Caco-2 (cell line): Measurements from ENCODE around the gene CST6. TPM values are rescaled to one million over a fixed set of nuclear protein-coding genes. Genes with fewer than 3 reads are reported as not detected.

Experiments used
- BruUV-seq: library from RNA; stranded (reverse); fragments of 400-500 nt; replicated peaks from 2 replicates; lab custom pipeline; 2021; lab: Mats Ljungman, UMichigan
- CTCF ChIA-PET: fragments of 300-600 bp; sonication (Branson Sonifier 250); formaldehyde crosslinking; loops from one replicate; lab custom pipeline; 2022; ENCODE audit warnings: antibody characterized with exemption; lab: Charles Lee
- POLR2A ChIA-PET: fragments of 300-600 bp; sonication (Branson Sonifier 250); formaldehyde crosslinking; loops from one replicate; lab custom pipeline; 2022; ENCODE audit warnings: antibody characterized with exemption; lab: Charles Lee
- DNase-seq, 2 experiments: peaks; one replicate each; pipeline versions ENCODE4 v3.0.0 to v3.0.0-alpha.2; 2020 to 2022
- H3K27me3 ChIP-seq: replicated peaks from 2 replicates; pipeline ENCODE4 v1.6.0; 2011; ENCODE audit warnings: low read length; ENCODE audit not compliant: control insufficient read depth, insufficient read depth
- H3K36me3 ChIP-seq: 2 replicates; pipeline ENCODE4 v1.5.1; 2011; ENCODE audit warnings: low read length; ENCODE audit not compliant: control insufficient read depth, insufficient read depth
- H3K4me1 ChIP-seq: fragments of 250-450 bp; sonication (Bioruptor Pico); 2 replicates; pipeline ENCODE4 v1.5.1; 2020; ENCODE audit warnings: mild to moderate bottlenecking
- H3K4me3 ChIP-seq: 2 replicates; pipeline ENCODE4 v1.5.1; 2011; ENCODE audit warnings: low read depth, mild to moderate bottlenecking, control low read depth, low read length
- H3K9me3 ChIP-seq: fragments of 250-450 bp; sonication (Bioruptor Pico); 2 replicates; pipeline ENCODE4 v1.5.1; 2020; ENCODE audit warnings: mild to moderate bottlenecking, moderate library complexity
- H3K27ac Mint-ChIP-seq: one replicate; pipeline ENCODE4 v1.8.0; 2022; ENCODE audit warnings: mixed read lengths; ENCODE audit not compliant: unreplicated experiment
- H3K27me3 Mint-ChIP-seq: one replicate; pipeline ENCODE4 v1.8.0; 2022; ENCODE audit warnings: mixed read lengths; ENCODE audit not compliant: insufficient read depth, unreplicated experiment
- H3K36me3 Mint-ChIP-seq: one replicate; pipeline ENCODE4 v1.8.0; 2022; ENCODE audit warnings: mild to moderate bottlenecking, mixed read lengths; ENCODE audit not compliant: insufficient read depth, unreplicated experiment
- H3K4me1 Mint-ChIP-seq: one replicate; pipeline ENCODE4 v1.8.0; 2022; ENCODE audit warnings: low read depth, mixed read lengths; ENCODE audit not compliant: unreplicated experiment
- H3K4me3 Mint-ChIP-seq: one replicate; pipeline ENCODE4 v1.8.0; 2022; ENCODE audit warnings: mild to moderate bottlenecking, moderate library complexity, mixed read lengths; ENCODE audit not compliant: unreplicated experiment
- H3K9me3 Mint-ChIP-seq: one replicate; pipeline ENCODE4 v1.8.0; 2022; ENCODE audit warnings: mixed read lengths; ENCODE audit not compliant: unreplicated experiment
- CTCF ChIP-seq, 2 experiments: fragments of 200-600 bp in 1 of 2; IDR thresholded peaks; 1 replicate in 1 of 2; 2 replicates in 1 of 2; pipeline versions ENCODE4 v1.5.1 to v1.8.0; 2011 to 2022; ENCODE audit warnings: antibody characterized with exemption in 1 of 2, control low read depth in 1 of 2, inconsistent platforms in 1 of 2, low read depth in 1 of 2, low read length in 1 of 2, mild to moderate bottlenecking in 1 of 2, moderate library complexity in 1 of 2; ENCODE audit not compliant: insufficient read depth in 1 of 2, severe bottlenecking in 1 of 2, unreplicated experiment in 1 of 2
- intact Hi-C: fragments of 100-400 bp; cut with micrococcal nuclease; formaldehyde crosslinking; loops from one replicate; pipeline ENCODE4 v1.10.0; 2022; ENCODE audit not compliant: unreplicated experiment
- total RNA-seq: library from RNA; stranded (reverse); gene quantifications from 2 replicates; pipeline ENCODE4 v1.2.3, GENCODE V29; 2022

Gene CST6
- total RNA-seq, 1 experiment from 2014 or later, result not detected

GRCh38 chr11:66056501-66056900 lies 44.7 kb downstream of the CST6 start:
- Histone ChIP-seq H3K4me1 (peaks cover 3% of the 10 kb centered on the region; the same call in 1 of the 2 replicates), H3K4me3 (no peak overlapping the region), H3K9me3 (no peaks in the 10 kb centered on the region), H3K36me3 (peaks cover 18% of the 10 kb centered on the region), H3K27me3 (no peaks in the 10 kb centered on the region)
- Mint-ChIP-seq H3K4me1 (peaks cover 7% of the 10 kb centered on the region), H3K27ac (no peak overlapping the region), H3K36me3 (peaks cover 89% of the 10 kb centered on the region), H3K27me3 (no peaks in the 10 kb centered on the region), H3K4me3 (no peak overlapping the region), H3K9me3 (no peaks in the 10 kb centered on the region)
- ChIA-PET CTCF (no interaction called here), POLR2A (interaction anchor here (0.6 kb wide), 1 partner anchor 59 kb away, joined by 5 read pairs; no protein-coding TSS in a partner anchor)
- BruUV-seq, result no TSS peak
- DNase-seq, result no peak
- intact Hi-C loops, result no loop called here
- no peak for TF ChIP-seq CTCF (IDR thresholded peaks at IDR 0.05; ENCODE audit: insufficient read depth in 1 of 2, low read depth in 1 of 2, low read length in 1 of 2, severe bottlenecking in 1 of 2, unreplicated experiment in 1 of 2)

GRCh38 chr11:66059966-66060680 lies 48.3 kb downstream of the CST6 start:
- no peaks in the 10 kb centered on the region for H3K27me3 ChIP-seq
- H3K36me3 Mint-ChIP-seq, result peaks cover 95% of the 10 kb centered on the region
- BruUV-seq, result no TSS peak
- peaks cover 21% of the 10 kb centered on the region for H3K36me3 ChIP-seq
- peaks cover 5% of the 10 kb centered on the region for H3K4me1 Mint-ChIP-seq
- intact Hi-C loops, result no loop called here
- H3K4me1 ChIP-seq, result peaks cover 2% of the 10 kb centered on the region; the same call in 1 of the 2 replicates
- H3K9me3 Mint-ChIP-seq, result no peaks in the 10 kb centered on the region
- ChIA-PET CTCF (interaction anchor here (0.6 kb wide), 1 partner anchor 15 kb away, joined by 3 read pairs; no protein-coding TSS in a partner anchor), POLR2A (no interaction called here)
- H3K27me3 Mint-ChIP-seq, result no peaks in the 10 kb centered on the region
- no peak overlapping the region for H3K4me3 ChIP-seq
- H3K27ac Mint-ChIP-seq, result no peak overlapping the region
- no peaks in the 10 kb centered on the region for H3K9me3 ChIP-seq
- no peak for DNase-seq
- H3K4me3 Mint-ChIP-seq, result no peak overlapping the region
- TF ChIP-seq CTCF (IDR thresholded peaks at IDR 0.05; ENCODE audit: insufficient read depth in 1 of 2, low read depth in 1 of 2, low read length in 1 of 2, severe bottlenecking in 1 of 2, unreplicated experiment in 1 of 2), result no peak

- no peaks in the 10 kb centered on the region for H3K27me3 Mint-ChIP-seq
- H3K27ac Mint-ChIP-seq, result no peak overlapping the region
- H3K4me3 Mint-ChIP-seq, result no peak overlapping the region
- Histone ChIP-seq H3K36me3 (peaks cover 18% of the 10 kb centered on the region), H3K27me3 (no peaks in the 10 kb centered on the region), H3K4me1 (no peaks in the 10 kb centered on the region), H3K9me3 (no peaks in the 10 kb centered on the region), H3K4me3 (no peak overlapping the region)
- ChIA-PET POLR2A (interaction anchor here (1.4 kb wide), 1 partner anchor 8 kb away, joined by 4 read pairs; no protein-coding TSS in a partner anchor), CTCF (interaction anchor here (0.9 kb wide), 1 partner anchor 10 kb away, joined by 3 read pairs; no protein-coding TSS in a partner anchor)
- H3K9me3 Mint-ChIP-seq, result no peaks in the 10 kb centered on the region
- TF ChIP-seq CTCF (IDR thresholded peaks at IDR 0.05; ENCODE audit: insufficient read depth in 1 of 2, low read depth in 1 of 2, low read length in 1 of 2, severe bottlenecking in 1 of 2, unreplicated experiment in 1 of 2), result no peak
- no peaks in the 10 kb centered on the region for H3K4me1 Mint-ChIP-seq
- intact Hi-C loops, result no loop called here
- no peak for DNase-seq
- BruUV-seq, result no TSS peak
- peaks cover 95% of the 10 kb centered on the region for H3K36me3 Mint-ChIP-seq
These were observed 49.5 kb downstream of the CST6 start for GRCh38 chr11:66061268-66061667.
